Endothelial cell (in vitro differentiated cells): ENCODE measurements around the gene SCN2B. TPM values are rescaled to one million over a fixed set of nuclear protein-coding genes. Genes with fewer than 3 reads are reported as not detected.
A peak's percentile ranks its signal among the peaks of the same experiment; 100 is the strongest.

ENCODE experiments used
- DNase-seq: peaks from one replicate; pipeline ENCODE4 v3.0.0; 2021; ENCODE audit warnings: low spot score
- H3K27ac Mint-ChIP-seq: one replicate; pipeline ENCODE4 v1.8.0; 2021; ENCODE audit warnings: mixed read lengths, inconsistent platforms; ENCODE audit not compliant: unreplicated experiment
- H3K27me3 Mint-ChIP-seq: one replicate; pipeline ENCODE4 v1.8.0; 2021; ENCODE audit warnings: mild to moderate bottlenecking, moderate library complexity, mixed read lengths, inconsistent platforms; ENCODE audit not compliant: unreplicated experiment
- H3K36me3 Mint-ChIP-seq: one replicate; pipeline ENCODE4 v1.8.0; 2021; ENCODE audit warnings: mild to moderate bottlenecking, low read depth, mixed read lengths, inconsistent platforms; ENCODE audit not compliant: unreplicated experiment
- H3K4me1 Mint-ChIP-seq: one replicate; pipeline ENCODE4 v1.8.0; 2021; ENCODE audit warnings: mild to moderate bottlenecking, mixed read lengths, inconsistent platforms; ENCODE audit not compliant: unreplicated experiment
- H3K4me3 Mint-ChIP-seq: one replicate; pipeline ENCODE4 v1.8.0; 2021; ENCODE audit warnings: mild to moderate bottlenecking, mixed read lengths, inconsistent platforms; ENCODE audit not compliant: unreplicated experiment
- H3K9me3 Mint-ChIP-seq: one replicate; pipeline ENCODE4 v1.8.0; 2021; ENCODE audit warnings: mixed read lengths, inconsistent platforms; ENCODE audit not compliant: unreplicated experiment
- CTCF ChIP-seq: fragments of 200-600 bp; sonication (generic); IDR thresholded peaks from one replicate; pipeline ENCODE4 v1.5.0; 2021; ENCODE audit warnings: antibody characterized with exemption; ENCODE audit not compliant: unreplicated experiment
- total RNA-seq: library from RNA; stranded (reverse); fragmentation: NEBNext Ultra II Directional; extraction: Animal tissue kit (Norgen Biotek cat#: 25700); gene quantifications from one replicate; pipeline ENCODE4 v1.2.1, GENCODE V29; 2021; ENCODE audit not compliant: unreplicated experiment

Gene SCN2B
- total RNA-seq, 1 donor from 2014 or later, result not detected

GRCh38 chr11:118170882-118171268 is 5.6 kb downstream of the SCN2B start:
- Mint-ChIP-seq H3K27ac (no peak overlapping the region), H3K4me1 (peaks cover 10% of the 10 kb centered on the region), H3K27me3 (peaks cover 27% of the 10 kb centered on the region), H3K9me3 (no peaks in the 10 kb centered on the region), H3K36me3 (no peaks in the 10 kb centered on the region), H3K4me3 (no peak overlapping the region)
- DNase-seq, result no peak
- no peak for TF ChIP-seq CTCF

- no peak for DNase-seq
- TF ChIP-seq CTCF, result no peak
- no peak overlapping the region for H3K4me3 Mint-ChIP-seq
- H3K36me3 Mint-ChIP-seq, result no peaks in the 10 kb centered on the region
- H3K27ac Mint-ChIP-seq, result no peak overlapping the region
- peaks cover 26% of the 10 kb centered on the region for H3K27me3 Mint-ChIP-seq
- H3K9me3 Mint-ChIP-seq, result no peaks in the 10 kb centered on the region
- peaks cover 6% of the 10 kb centered on the region for H3K4me1 Mint-ChIP-seq
Observed at GRCh38 chr11:118170231-118170630, 6.2 kb downstream of the SCN2B start.

GRCh38 chr11:118169300-118170140 is 6.9 kb downstream of the SCN2B start:
- no peaks in the 10 kb centered on the region for H3K9me3 Mint-ChIP-seq

GRCh38 chr11:118168751-118169150 is 7.7 kb downstream of the SCN2B start:
- Mint-ChIP-seq H3K27me3 (peaks cover 17% of the 10 kb centered on the region), H3K4me3 (no peak overlapping the region), H3K27ac (no peak overlapping the region), H3K4me1 (no peaks in the 10 kb centered on the region), H3K9me3 (no peaks in the 10 kb centered on the region), H3K36me3 (no peaks in the 10 kb centered on the region)
- no peak for DNase-seq
- no peak for TF ChIP-seq CTCF

More at GRCh38 chr11:118169300-118170140, 6.9 kb downstream of the SCN2B start:
- H3K27me3 Mint-ChIP-seq, result peaks cover 20% of the 10 kb centered on the region
- no peaks in the 10 kb centered on the region for H3K36me3 Mint-ChIP-seq
- no peak for TF ChIP-seq CTCF
- no peaks in the 10 kb centered on the region for H3K4me1 Mint-ChIP-seq
- H3K27ac Mint-ChIP-seq, result peak overlapping the region; percentile 61
- no peak for DNase-seq
- H3K4me3 Mint-ChIP-seq, result no peak overlapping the region

- TF ChIP-seq CTCF, result no peak
- Mint-ChIP-seq H3K36me3 (no peaks in the 10 kb centered on the region), H3K4me3 (no peak overlapping the region), H3K27ac (no peak overlapping the region), H3K4me1 (no peaks in the 10 kb centered on the region), H3K9me3 (no peaks in the 10 kb centered on the region), H3K27me3 (peaks cover 15% of the 10 kb centered on the region)
- no peak for DNase-seq
Observed at GRCh38 chr11:118168316-118168715, 8.1 kb downstream of the SCN2B start.
